Measurements from ENCODE around the gene DIAPH2.

The DIAPH2 gene

DNA sequence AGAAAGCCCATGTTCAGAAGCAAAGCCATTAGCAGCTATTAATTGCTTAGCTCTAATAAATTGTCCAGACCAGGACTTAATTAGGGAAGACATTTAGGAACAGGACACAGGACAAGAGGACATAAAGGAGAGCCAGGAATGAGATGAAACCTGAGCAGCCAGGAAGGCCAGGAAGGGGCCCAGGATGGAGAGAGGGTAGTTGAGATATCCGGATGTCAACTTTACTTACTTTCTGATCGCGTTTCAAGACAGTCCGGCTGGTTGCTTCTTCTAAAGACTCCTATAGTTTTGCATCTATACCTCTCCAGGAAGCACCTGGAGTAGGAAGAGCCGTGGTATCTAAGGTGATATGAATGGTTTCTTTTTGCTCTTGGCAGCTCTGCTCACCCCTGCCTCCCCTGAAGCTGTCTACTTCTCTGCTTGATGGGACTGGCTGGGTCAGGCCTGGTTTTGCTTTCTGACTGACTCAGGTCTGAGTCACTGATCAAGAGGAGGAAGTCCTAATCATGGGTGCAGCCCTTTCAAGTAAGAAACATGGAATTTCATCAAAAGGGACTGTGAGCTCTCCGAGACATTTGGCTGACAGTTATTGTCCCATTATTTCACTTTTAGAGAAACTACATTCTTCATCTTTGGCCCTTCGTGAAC is 932.4 kb downstream of the DIAPH2 start:
- DNase-seq, result no peak

DNA sequence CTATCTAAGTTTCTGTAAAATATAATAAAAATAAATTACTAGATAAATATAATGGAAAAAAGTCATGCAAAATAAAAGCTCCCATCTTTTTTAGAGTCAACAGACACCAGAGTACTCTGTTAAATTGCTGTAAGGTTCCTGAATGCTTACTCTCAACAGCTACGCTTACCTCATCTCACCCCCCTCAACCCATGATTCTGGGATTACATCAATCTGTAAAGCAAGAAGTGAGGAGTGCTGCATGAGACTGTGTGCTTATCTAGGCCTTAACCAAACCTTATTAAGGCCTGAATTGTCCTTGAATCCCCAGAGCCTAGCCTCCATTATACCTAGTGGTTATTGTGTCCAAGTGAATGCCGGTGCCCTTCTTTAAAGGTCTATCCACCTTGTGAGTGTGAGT is 934.9 kb downstream of the DIAPH2 start:
- no peak for DNase-seq

GRCh38 chrX:97622111-97622510 is 937.5 kb downstream of the DIAPH2 start:
- no peak for DNase-seq

DNA sequence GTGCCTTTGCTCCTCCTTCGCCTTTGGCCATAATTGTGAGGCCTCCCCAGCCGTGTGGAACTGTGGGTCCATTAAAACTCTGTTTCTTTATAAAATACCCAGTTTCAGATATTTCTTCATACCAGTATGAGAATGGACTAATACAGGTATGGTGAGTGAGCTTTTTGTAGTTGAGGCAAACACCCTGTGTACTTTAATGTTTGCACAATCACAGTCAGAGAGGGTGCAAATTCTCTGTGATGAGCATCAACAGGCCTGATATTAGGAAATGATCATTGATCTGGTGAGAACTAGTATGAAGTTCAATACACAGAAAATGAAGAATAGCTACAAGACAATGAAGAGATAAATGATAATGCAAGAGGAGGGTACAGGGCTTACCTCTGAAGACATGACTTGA is 943.7 kb downstream of the DIAPH2 start:
- DNase-seq, result no peak

- no peak for DNase-seq
These were observed 944.4 kb downstream of the DIAPH2 start for GRCh38 chrX:97628807-97629596.

DNA sequence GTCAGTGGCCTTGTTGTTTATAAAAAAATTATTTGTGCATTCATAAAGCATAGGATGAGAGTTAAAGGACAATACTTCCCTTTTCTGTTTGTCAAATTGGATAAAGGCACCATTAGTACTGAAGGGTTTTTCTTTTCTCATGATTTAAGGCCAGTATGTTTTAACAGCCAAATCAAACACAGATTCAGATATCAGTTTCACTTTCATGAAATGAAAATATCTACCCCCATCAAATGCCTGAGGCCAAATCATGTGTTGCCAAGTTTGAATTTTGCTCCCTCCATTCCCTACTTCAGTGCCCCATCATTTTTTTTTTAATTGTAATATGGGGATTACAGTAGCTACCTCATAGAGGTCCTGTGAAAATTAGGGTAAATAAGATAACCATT is 944.9 kb downstream of the DIAPH2 start:
- no peak for DNase-seq

- DNase-seq, result no peak
These were observed 949.2 kb downstream of the DIAPH2 start for GRCh38 chrX:97633798-97634197.

DNA sequence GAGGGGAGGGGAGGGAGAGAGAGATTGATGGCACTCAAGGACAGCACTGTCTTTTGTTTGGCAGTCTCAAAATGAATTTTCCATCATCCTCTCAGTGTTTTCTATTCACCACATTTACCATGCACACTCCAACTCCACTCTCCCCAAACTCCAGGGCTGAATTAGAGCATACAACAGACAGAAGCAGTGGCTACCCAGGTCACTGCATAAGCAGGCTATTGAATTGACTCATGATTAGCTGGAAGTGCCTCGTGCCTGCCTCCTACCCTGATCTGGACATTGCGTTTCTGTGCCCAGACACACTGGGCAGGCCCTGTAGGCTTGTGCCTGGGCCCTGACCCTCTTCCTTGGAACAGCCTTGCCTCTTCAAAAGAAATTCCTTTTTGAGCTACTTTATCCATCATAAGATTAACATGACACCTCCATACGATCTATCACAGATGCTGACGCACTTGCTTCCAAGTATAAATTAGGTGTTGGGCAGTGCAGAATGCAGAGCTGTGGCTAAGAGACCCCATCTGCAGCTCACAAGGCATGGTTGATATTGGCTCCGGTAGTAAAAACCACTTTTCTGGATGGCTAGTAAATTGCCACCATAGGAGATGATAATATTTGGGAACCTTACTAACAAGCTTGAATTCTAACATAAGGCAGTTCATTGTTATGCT is 952.0 kb downstream of the DIAPH2 start:
- no peak for DNase-seq

DNA sequence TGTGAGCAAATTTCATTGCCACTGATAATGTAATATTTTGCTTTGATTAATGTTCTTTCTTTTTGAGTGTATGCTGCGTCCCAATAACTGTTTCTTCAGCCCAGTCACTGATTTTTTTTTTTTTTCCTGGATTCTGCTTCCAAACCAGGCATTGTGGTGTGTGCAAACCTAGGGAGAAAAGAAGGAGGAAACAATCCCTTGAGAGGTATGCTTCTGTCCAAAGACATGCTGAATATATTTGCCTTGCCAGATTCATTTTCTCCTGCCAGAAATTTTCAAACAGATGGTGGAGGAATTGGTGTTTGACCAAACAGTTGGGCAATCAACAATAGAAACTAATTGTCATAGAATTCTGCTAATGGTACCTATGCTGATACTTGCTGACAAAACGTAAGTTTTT is 952.6 kb downstream of the DIAPH2 start:
- DNase-seq, result no peak

GRCh38 chrX:97638621-97639020 is 954.0 kb downstream of the DIAPH2 start:
- no peak for DNase-seq

DNA sequence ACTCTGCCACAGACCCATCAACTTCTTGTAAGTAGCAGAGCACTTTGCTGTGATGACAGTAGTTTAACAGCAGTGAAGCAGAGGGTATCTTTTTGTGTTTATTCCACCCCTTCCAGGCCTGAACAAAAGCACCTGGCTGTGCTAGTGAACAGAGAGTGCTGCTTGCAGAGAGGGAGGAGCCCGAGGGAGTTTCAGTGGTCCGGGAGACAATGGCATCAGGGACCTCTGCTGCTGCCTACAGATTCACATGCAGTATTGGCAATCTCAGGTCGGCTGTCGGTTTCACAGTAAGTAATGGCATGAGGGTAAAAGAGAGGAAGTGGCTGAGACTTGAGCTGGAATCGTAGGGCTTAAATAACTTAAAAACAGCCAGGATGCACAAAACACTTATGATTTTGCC is 954.9 kb downstream of the DIAPH2 start:
- DNase-seq, result no peak
